Measurements from ENCODE around the gene SLC4A1. TPM values are rescaled to one million over a fixed set of nuclear protein-coding genes. Genes with fewer than 3 reads are reported as not detected.

Gene SLC4A1
- total and polyA plus RNA-seq, 2 of the 13 experiments (the other 11 are each of a cell fraction or from before 2014, with no cell fraction given), result not detected

GRCh38 chr17:44200478-44201155 is 67.3 kb downstream of the SLC4A1 start (continued):
- TF ChIP-seq ZNF589 (CRISPR knock-in tag; conservative IDR thresholded peaks at IDR 0.05), result no peak; the same call in 1 of the 2 replicates
- peak; percentile 37 for TF ChIP-seq MAX (IDR thresholded peaks at IDR 0.05)
- TF ChIP-seq KLF9 (CRISPR knock-in tag; IDR thresholded peaks at IDR 0.05; ENCODE audit: low read depth), result 0 out of 2 replicates have a peak, but pooled peaks have one; percentile 35
- TF ChIP-seq ZNF510 (CRISPR knock-in tag; IDR thresholded peaks at IDR 0.05; ENCODE audit: low read depth), result no peak
- TF ChIP-seq CTCF (CRISPR knock-in tag; IDR thresholded peaks at IDR 0.05), result peak; percentile 43
- peak; percentile 76 for TF ChIP-seq ZNF768 (CRISPR knock-in tag; IDR thresholded peaks at IDR 0.05)
- peak; percentile 70 for TF ChIP-seq ARID4A (CRISPR knock-in tag; IDR thresholded peaks at IDR 0.05; ENCODE audit: borderline replicate concordance)
- no peak for TF ChIP-seq KLF6 (CRISPR knock-in tag; IDR thresholded peaks at IDR 0.05)
- TF ChIP-seq PITX1 (CRISPR knock-in tag; IDR thresholded peaks at IDR 0.05), result peak; percentile 46; the same call in 1 of the 2 replicates
- 0 out of 2 replicates have a peak, but pooled peaks have one; percentile 28 for TF ChIP-seq ZNF792 (CRISPR knock-in tag; IDR thresholded peaks at IDR 0.05)
- 0 out of 2 replicates have a peak, but pooled peaks have one; percentile 26 for TF ChIP-seq ELF1 (CRISPR knock-in tag; IDR thresholded peaks at IDR 0.05)
- peak; percentile 82; the same call in 1 of the 2 replicates for TF ChIP-seq ZNF343 (CRISPR knock-in tag; IDR thresholded peaks at IDR 0.05)
- peak; percentile 35; the same call in 1 of the 2 replicates for TF ChIP-seq CBX5 (CRISPR knock-in tag; IDR thresholded peaks at IDR 0.05; ENCODE audit: borderline replicate concordance)
- 0 out of 2 replicates have a peak, but pooled peaks have one; percentile 66 for TF ChIP-seq ZNF552 (CRISPR knock-in tag; IDR thresholded peaks at IDR 0.05; ENCODE audit: borderline replicate concordance)
- 0 out of 2 replicates have a peak, but pooled peaks have one; percentile 46 for TF ChIP-seq PATZ1 (CRISPR knock-in tag; IDR thresholded peaks at IDR 0.05)
- no peak for TF ChIP-seq ZSCAN31 (CRISPR knock-in tag; IDR thresholded peaks at IDR 0.05; ENCODE audit: low read depth)
